Measurements from ENCODE around the gene GLCCI1. TPM values are rescaled to one million over a fixed set of nuclear protein-coding genes. Genes with fewer than 3 reads are reported as not detected.

The GLCCI1 gene
- total and polyA plus RNA-seq, 2 donors (not counting 3 experiments of a cell fraction or from before 2014, with no cell fraction given), result 2.3 to 5.6 TPM

GRCh38 chr7:8005279-8005678 lies 36.7 kb downstream of the GLCCI1 start:
- BruUV-seq (replicated peaks), result no TSS peak
- Histone ChIP-seq H3K4me1 (ENCODE audit: control insufficient read depth, extremely low read depth, insufficient read depth, low read length) (no peaks in the 10 kb centered on the region), H3K27me3 (ENCODE audit: control insufficient read depth in 2 of 2, insufficient read depth in 2 of 2, low read length in 2 of 2) (no peaks in the 10 kb centered on the region), H3K27ac (ENCODE audit: insufficient read depth, low read depth, low read length) (no peak overlapping the region), H3K4me2 (ENCODE audit: insufficient read depth, low read length) (no peak overlapping the region), H3K9me1 (replicated peaks; ENCODE audit: control insufficient read depth, extremely low read depth, insufficient read depth, low read length) (no peaks in the 10 kb centered on the region), H3K36me3 (ENCODE audit: control insufficient read depth in 2 of 2, extremely low read depth in 1 of 2, insufficient read depth in 2 of 2, low read length in 2 of 2) (no peaks in the 10 kb centered on the region), H4K20me1 (replicated peaks; ENCODE audit: control insufficient read depth, extremely low read depth, insufficient read depth, low read length) (no peaks in the 10 kb centered on the region), H3K4me3 (replicated peaks in 1 of 3; ENCODE audit: insufficient read depth in 1 of 3, low read depth in 1 of 3, low read length in 3 of 3) (no peak overlapping the region), H3K9me3 (replicated peaks; ENCODE audit: control insufficient read depth, insufficient read depth, low read length) (no peaks in the 10 kb centered on the region), H3K9ac (replicated peaks; ENCODE audit: extremely low read depth, insufficient read depth, low read length) (no peak overlapping the region), H2AFZ (ENCODE audit: low read depth, low read length) (no peak overlapping the region), H3K79me2 (ENCODE audit: control insufficient read depth, insufficient read depth, low read length) (no peaks in the 10 kb centered on the region)
- CTCF ChIA-PET, result interaction anchor here (1.1 kb wide), 2 partner anchors 9 to 324 kb away, joined by 3 to 6 read pairs; no protein-coding TSS in a partner anchor
- intact Hi-C loops (cut with micrococcal nuclease), result no loop called here
- dilution Hi-C loops (cut with MboI; ENCODE audit: extremely low pct_ligation_motif_present, low sequenced_read_pairs), result no loop called here
- POLR2A ChIA-PET, result no interaction called here
- no peak for TF ChIP-seq GATA2 (IDR thresholded peaks at IDR 0.05; ENCODE audit: insufficient read depth, insufficient read length, low read depth, low read length)
- no peak for TF ChIP-seq MAX (IDR thresholded peaks at IDR 0.05; ENCODE audit: insufficient read depth, insufficient read length)
- TF ChIP-seq, protein P1, sequence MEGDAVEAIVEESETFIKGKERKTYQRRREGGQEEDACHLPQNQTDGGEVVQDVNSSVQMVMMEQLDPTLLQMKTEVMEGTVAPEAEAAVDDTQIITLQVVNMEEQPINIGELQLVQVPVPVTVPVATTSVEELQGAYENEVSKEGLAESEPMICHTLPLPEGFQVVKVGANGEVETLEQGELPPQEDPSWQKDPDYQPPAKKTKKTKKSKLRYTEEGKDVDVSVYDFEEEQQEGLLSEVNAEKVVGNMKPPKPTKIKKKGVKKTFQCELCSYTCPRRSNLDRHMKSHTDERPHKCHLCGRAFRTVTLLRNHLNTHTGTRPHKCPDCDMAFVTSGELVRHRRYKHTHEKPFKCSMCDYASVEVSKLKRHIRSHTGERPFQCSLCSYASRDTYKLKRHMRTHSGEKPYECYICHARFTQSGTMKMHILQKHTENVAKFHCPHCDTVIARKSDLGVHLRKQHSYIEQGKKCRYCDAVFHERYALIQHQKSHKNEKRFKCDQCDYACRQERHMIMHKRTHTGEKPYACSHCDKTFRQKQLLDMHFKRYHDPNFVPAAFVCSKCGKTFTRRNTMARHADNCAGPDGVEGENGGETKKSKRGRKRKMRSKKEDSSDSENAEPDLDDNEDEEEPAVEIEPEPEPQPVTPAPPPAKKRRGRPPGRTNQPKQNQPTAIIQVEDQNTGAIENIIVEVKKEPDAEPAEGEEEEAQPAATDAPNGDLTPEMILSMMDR (IDR thresholded peaks at IDR 0.05; ENCODE audit: extremely low read depth in 1 of 2, insufficient read depth in 1 of 2, low read depth in 1 of 2, low read length in 2 of 2), result no peak
- no peak for TF ChIP-seq MYC (IDR thresholded peaks at IDR 0.05; ENCODE audit: low read depth, low read length)
- no peak for TF ChIP-seq POLR2AphosphoS5 (IDR thresholded peaks at IDR 0.05; ENCODE audit: insufficient read depth, low read depth, low read length)
- TF ChIP-seq JUN (IDR thresholded peaks at IDR 0.05; ENCODE audit: borderline replicate concordance, insufficient read depth, insufficient read length, low read depth), result no peak
- no peak for TF ChIP-seq EZH2 (IDR thresholded peaks at IDR 0.05; ENCODE audit: borderline replicate concordance, low read depth, low read length, severe bottlenecking)
- TF ChIP-seq FOS (IDR thresholded peaks at IDR 0.05; ENCODE audit: borderline replicate concordance, insufficient read depth, low read length), result no peak
- TF ChIP-seq POLR2A (IDR thresholded peaks at IDR 0.05; ENCODE audit: low read depth, low read length), result no peak
- FAIRE-seq (no peak), DNase-seq (ENCODE audit: low read depth, low spot score) (no peak)
